HTERT RPE-1 (cell line): ENCODE data around the gene ZHX3.

Experiments
- in situ Hi-C: fragments of 300-500 bp; cut with MboI; formaldehyde crosslinking; loops from 4 replicates; pipeline ENCODE4 v1.14.3; 2020; ENCODE audit warnings: low sequenced_read_pairs

The ZHX3 gene

GRCh38 chr20:41163821-41164220 lies 153.7 kb downstream of the ZHX3 start:
- in situ Hi-C loops = loop anchor here (25.0 kb wide), 1 partner anchor 173 kb away; the partner anchor contains the start of gene LPIN3

- in situ Hi-C loops = loop anchor here (25.0 kb wide), 1 partner anchor 175 kb away; the partner anchor contains the start of gene LPIN3
Measured at GRCh38 chr20:41162396-41162795, 155.1 kb downstream of the ZHX3 start.

- in situ Hi-C loops = loop anchor here (25.0 kb wide), 1 partner anchor 175 kb away; the partner anchor contains the start of gene LPIN3
Measured at GRCh38 chr20:41161886-41162285, 155.6 kb downstream of the ZHX3 start.

GRCh38 chr20:41160686-41161085 lies 156.8 kb downstream of the ZHX3 start:
- in situ Hi-C loops = loop anchor here (25.0 kb wide), 1 partner anchor 177 kb away; the partner anchor contains the start of gene LPIN3

GRCh38 chr20:41159547-41159946 lies 158.0 kb downstream of the ZHX3 start:
- in situ Hi-C loops = loop anchor here (25.0 kb wide), 1 partner anchor 178 kb away; the partner anchor contains the start of gene LPIN3

GRCh38 chr20:41158082-41158625 lies 159.4 kb downstream of the ZHX3 start:
- in situ Hi-C loops = loop anchor here (25.0 kb wide), 1 partner anchor 179 kb away; the partner anchor contains the start of gene LPIN3

- in situ Hi-C loops = loop anchor here (25.0 kb wide), 1 partner anchor 182 kb away; the partner anchor contains the start of gene LPIN3
Measured at GRCh38 chr20:41155261-41155660, 162.3 kb downstream of the ZHX3 start.

GRCh38 chr20:41154436-41155176 lies 162.9 kb downstream of the ZHX3 start:
- in situ Hi-C loops = loop anchor here (25.0 kb wide), 1 partner anchor 183 kb away; the partner anchor contains the start of gene LPIN3

GRCh38 chr20:41152108-41152757 lies 165.3 kb downstream of the ZHX3 start:
- in situ Hi-C loops = loop anchor here (25.0 kb wide), 1 partner anchor 185 kb away; the partner anchor contains the start of gene LPIN3

GRCh38 chr20:41151134-41151869 lies 166.2 kb downstream of the ZHX3 start:
- in situ Hi-C loops = loop anchor here (25.0 kb wide), 1 partner anchor 186 kb away; the partner anchor contains the start of gene LPIN3

GRCh38 chr20:41150664-41151063 lies 166.9 kb downstream of the ZHX3 start:
- in situ Hi-C loops = loop anchor here (25.0 kb wide), 1 partner anchor 187 kb away; the partner anchor contains the start of gene LPIN3

- in situ Hi-C loops = no loop called here
Measured at GRCh38 chr20:41148942-41149341, 168.6 kb downstream of the ZHX3 start.

- in situ Hi-C loops = no loop called here
Measured at GRCh38 chr20:41147767-41148191, 169.8 kb downstream of the ZHX3 start.

GRCh38 chr20:41145821-41146620 lies 171.5 kb downstream of the ZHX3 start:
- in situ Hi-C loops = no loop called here

GRCh38 chr20:41145317-41145716 lies 172.2 kb downstream of the ZHX3 start:
- in situ Hi-C loops = no loop called here

- in situ Hi-C loops = no loop called here
Measured at GRCh38 chr20:41143354-41143753, 174.2 kb downstream of the ZHX3 start.

GRCh38 chr20:41142919-41143318 lies 174.6 kb downstream of the ZHX3 start:
- in situ Hi-C loops = no loop called here

- in situ Hi-C loops = no loop called here
Measured at GRCh38 chr20:41142245-41142644, 175.3 kb downstream of the ZHX3 start.

- in situ Hi-C loops = no loop called here
Measured at GRCh38 chr20:41141153-41141815, 176.2 kb downstream of the ZHX3 start.
